Brain microvascular endothelial cell (primary cell): ENCODE data around the gene RPE.
A peak's percentile ranks its signal among the peaks of the same experiment; 100 is the strongest.

ENCODE experiments used
- DNase-seq: peaks from one replicate; pipeline ENCODE4 v3.0.0-alpha.2; 2020
- H3K27ac ChIP-seq: fragments of 250-450 bp; sonication (Bioruptor Pico); 2 replicates; pipeline ENCODE4 v1.5.1; 2020; ENCODE audit warnings: mild to moderate bottlenecking, moderate library complexity
- H3K27me3 ChIP-seq: fragments of 250-450 bp; sonication (Bioruptor Pico); replicated peaks from 2 replicates; pipeline ENCODE4 v1.5.1; 2020; ENCODE audit warnings: mild to moderate bottlenecking
- H3K36me3 ChIP-seq: fragments of 250-450 bp; sonication (Bioruptor Pico); replicated peaks from 2 replicates; pipeline ENCODE4 v1.5.1; 2020; ENCODE audit warnings: mild to moderate bottlenecking
- H3K4me3 ChIP-seq: 2 replicates; pipeline ENCODE4 v1.5.1; 2011; ENCODE audit warnings: low read depth, mild to moderate bottlenecking, control low read depth, low read length, moderate library complexity
- CTCF ChIP-seq: IDR thresholded peaks from 2 replicates; pipeline ENCODE4 v1.5.1; 2011; ENCODE audit warnings: low read depth, mild to moderate bottlenecking, moderate library complexity, low read length, control low read depth, inconsistent platforms; ENCODE audit errors: missing control alignments
- in situ Hi-C: cut with HindIII; loops from 2 replicates; pipeline ENCODE4 v1.10.0; 2017; ENCODE audit warnings: low sequenced_read_pairs, low pct_ligation_motif_present

RPE gene

GRCh38 chr2:209976698-209977385, 25.6 kb upstream of the RPE start:
- H3K36me3 ChIP-seq: no peaks in the 10 kb centered on the region
- TF ChIP-seq CTCF: no peak
- in situ Hi-C loops: loop anchor here (10.0 kb wide), 1 partner anchor 218 kb away; no protein-coding TSS in a partner anchor
- DNase-seq: no peak
- H3K27me3 ChIP-seq: no peaks in the 10 kb centered on the region
- no peak overlapping the region for H3K4me3 ChIP-seq
- no peak overlapping the region for H3K27ac ChIP-seq

- in situ Hi-C loops: loop anchor here (10.0 kb wide), 1 partner anchor 217 kb away; no protein-coding TSS in a partner anchor
- no peak overlapping the region for H3K4me3 ChIP-seq
- H3K27ac ChIP-seq: no peak overlapping the region
- peak; percentile 10 for TF ChIP-seq CTCF
- no peaks in the 10 kb centered on the region for H3K27me3 ChIP-seq
- DNase-seq: no peak
- no peaks in the 10 kb centered on the region for H3K36me3 ChIP-seq
Observed at GRCh38 chr2:209977386-209978239, 24.8 kb upstream of the RPE start.

- Histone ChIP-seq H3K36me3 (no peaks in the 10 kb centered on the region), H3K27me3 (no peaks in the 10 kb centered on the region), H3K27ac (no peak overlapping the region), H3K4me3 (no peak overlapping the region)
- TF ChIP-seq CTCF: no peak
- no peak for DNase-seq
- in situ Hi-C loops: no loop called here
Observed at GRCh38 chr2:209984291-209984690, 18.1 kb upstream of the RPE start.

- DNase-seq: no peak
- Histone ChIP-seq H3K27me3 (no peaks in the 10 kb centered on the region), H3K4me3 (no peak overlapping the region), H3K27ac (no peak overlapping the region), H3K36me3 (no peaks in the 10 kb centered on the region)
- TF ChIP-seq CTCF: no peak
- in situ Hi-C loops: no loop called here
Observed at GRCh38 chr2:209985874-209986273, 16.6 kb upstream of the RPE start.

- no peak for TF ChIP-seq CTCF
- H3K27me3 ChIP-seq: no peaks in the 10 kb centered on the region
- no peak overlapping the region for H3K27ac ChIP-seq
- no peaks in the 10 kb centered on the region for H3K36me3 ChIP-seq
- no peak overlapping the region for H3K4me3 ChIP-seq
- DNase-seq: no peak
- in situ Hi-C loops: no loop called here
Observed at GRCh38 chr2:209986415-209986814, 16.0 kb upstream of the RPE start.
